Subcutaneous abdominal adipose tissue (tissue), 5 donors: ENCODE data around the gene PEX14.

Source experiments
- H3K27ac ChIP-seq: one replicate; pipeline ENCODE4 v1.7.0; 2013; ENCODE audit warnings: low read depth, mild to moderate bottlenecking, inconsistent platforms, low read length, moderate library complexity
- H3K27me3 ChIP-seq, 5 donors: one replicate each; pipeline ENCODE4 v1.7.0; 2013; ENCODE audit warnings: low read length in 5 of 5, inconsistent platforms in 1 of 5; ENCODE audit not compliant: control insufficient read depth in 5 of 5, insufficient read depth in 4 of 5
- H3K36me3 ChIP-seq, 5 donors: one replicate each; pipeline ENCODE4 v1.7.0; 2013; ENCODE audit warnings: low read length in 5 of 5; ENCODE audit not compliant: control insufficient read depth in 5 of 5, insufficient read depth in 5 of 5
- H3K4me1 ChIP-seq, 5 donors: one replicate each; pipeline ENCODE4 v1.7.0; 2013; ENCODE audit warnings: low read length in 5 of 5, mild to moderate bottlenecking in 3 of 5, moderate library complexity in 1 of 5; ENCODE audit not compliant: control insufficient read depth in 5 of 5, insufficient read depth in 5 of 5
- H3K4me3 ChIP-seq, 5 donors: one replicate each; pipeline ENCODE4 v1.7.0; 2013; ENCODE audit warnings: low read length in 5 of 5, low read depth in 1 of 5
- H3K9ac ChIP-seq, 5 donors: one replicate each; pipeline ENCODE4 v1.7.0; 2013; ENCODE audit warnings: low read length in 5 of 5, mild to moderate bottlenecking in 4 of 5, moderate library complexity in 3 of 5
- H3K9me3 ChIP-seq, 5 donors: one replicate each; pipeline ENCODE4 v1.7.0; 2013; ENCODE audit warnings: low read length in 5 of 5; ENCODE audit not compliant: control insufficient read depth in 5 of 5
- donor health status: healthy.
- donor health status: healthy.
- donor health status: healthy.
- donor health status: healthy.
- donor health status: healthy.

The PEX14 gene

DNA sequence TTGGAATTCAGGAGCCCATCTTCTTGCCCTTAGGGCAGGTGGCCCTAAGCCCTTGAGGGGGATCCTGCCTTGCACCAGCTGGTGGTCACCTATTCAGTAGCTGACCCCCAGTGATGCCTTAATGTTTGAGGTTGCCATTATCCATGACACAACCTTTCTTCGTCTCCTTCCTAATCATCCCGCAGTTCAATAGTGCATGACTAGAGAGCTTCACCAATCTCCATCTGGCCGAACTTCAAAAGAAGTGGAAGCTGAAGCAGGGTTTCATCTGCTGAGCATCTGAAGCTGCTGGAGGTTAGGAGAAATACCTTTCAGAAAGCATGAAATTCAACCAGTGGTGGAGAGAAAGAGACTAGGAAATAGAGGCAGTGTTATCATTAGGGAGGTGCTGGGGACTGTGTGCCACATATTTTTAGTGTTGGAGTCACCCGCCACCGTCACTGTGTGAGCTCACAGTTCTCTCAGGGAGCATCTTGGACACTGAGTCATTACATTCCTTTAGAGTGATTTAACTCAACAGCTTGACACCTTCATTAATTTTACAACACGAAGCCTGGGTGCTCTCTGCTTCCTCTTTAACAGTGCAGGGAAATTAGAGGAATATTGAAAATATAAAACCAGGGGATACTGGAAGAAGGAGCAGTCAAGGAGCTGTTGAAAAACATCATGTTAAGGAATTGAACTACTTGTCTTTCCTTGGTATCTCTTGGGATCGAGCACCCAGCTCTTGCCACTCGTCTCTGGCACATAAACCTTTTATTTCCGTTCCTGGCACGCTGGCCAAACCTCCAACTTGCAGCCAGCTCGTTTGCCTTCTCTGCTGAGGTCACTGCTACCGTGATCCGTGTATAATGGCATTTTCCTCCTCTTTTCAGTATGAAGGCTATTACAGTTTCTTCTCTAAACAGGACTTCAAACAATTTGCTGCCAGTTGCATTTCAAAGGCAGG is 53.6 kb downstream of the PEX14 start:
- Histone ChIP-seq H3K9me3 (no peaks in the 10 kb centered on the region), H3K4me1 (peaks cover 2 to 29% (median 22%) of the 10 kb centered on the region in 5 donors), H3K27ac (no peak overlapping the region), H3K9ac (peak overlapping the region in 1 of 5 donors; percentile 23), H3K36me3 (peaks cover 0 to 4% (median 0%) of the 10 kb centered on the region in 5 donors), H3K4me3 (no peak overlapping the region), H3K27me3 (no peaks in the 10 kb centered on the region)

DNA sequence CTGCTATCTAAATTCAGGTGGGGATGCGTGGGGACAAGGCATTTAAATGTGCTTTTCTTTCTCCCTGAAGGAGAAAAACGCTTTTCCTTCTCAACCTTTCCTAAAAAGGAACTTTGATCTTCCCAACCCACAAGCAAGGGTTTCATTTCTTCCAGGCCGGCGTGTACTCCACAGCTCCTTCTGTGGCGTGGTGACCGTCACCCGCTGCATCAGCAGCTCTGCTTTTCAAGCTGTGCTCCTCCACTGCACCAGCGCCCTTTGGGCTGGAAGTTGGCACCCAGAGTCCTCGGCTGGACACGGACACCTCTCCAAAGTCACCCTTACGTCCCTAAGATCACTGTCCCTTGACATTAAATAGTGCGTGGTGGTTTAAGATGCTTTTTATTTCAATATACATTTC is 54.3 kb downstream of the PEX14 start:
- Histone ChIP-seq H3K27ac (no peak overlapping the region), H3K36me3 (peaks cover 0 to 4% (median 0%) of the 10 kb centered on the region in 5 donors), H3K4me1 (peaks cover 2 to 29% (median 22%) of the 10 kb centered on the region in 5 donors), H3K9ac (no peak overlapping the region), H3K9me3 (no peaks in the 10 kb centered on the region), H3K27me3 (no peaks in the 10 kb centered on the region), H3K4me3 (no peak overlapping the region)

DNA sequence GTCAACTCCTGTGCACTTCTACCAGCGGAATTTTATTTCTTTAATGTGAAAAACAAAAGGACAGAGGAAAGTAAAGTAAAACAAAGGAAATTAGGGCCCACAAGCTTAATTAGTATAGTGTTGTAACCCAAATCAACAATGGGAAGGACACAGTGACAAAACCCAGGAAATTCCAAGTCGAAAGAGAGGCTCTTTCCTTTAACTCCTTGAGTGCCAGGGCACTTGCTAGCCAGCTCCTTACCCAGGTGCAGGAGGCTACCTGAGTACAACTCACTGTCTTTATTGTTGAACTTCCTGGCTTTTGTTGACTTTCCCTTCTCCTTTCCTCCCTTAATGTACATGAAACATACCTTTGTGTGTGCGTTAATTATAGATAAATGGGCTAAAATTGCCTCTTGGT is 55.0 kb downstream of the PEX14 start:
- Histone ChIP-seq H3K27me3 (no peaks in the 10 kb centered on the region), H3K4me3 (peak overlapping the region in 1 of 5 donors; percentile 18), H3K9me3 (no peaks in the 10 kb centered on the region), H3K27ac (no peak overlapping the region), H3K4me1 (peaks cover 2 to 29% (median 22%) of the 10 kb centered on the region in 5 donors), H3K9ac (no peak overlapping the region), H3K36me3 (no peaks in the 10 kb centered on the region)

- no peaks in the 10 kb centered on the region for H3K9me3 ChIP-seq
- no peaks in the 10 kb centered on the region for H3K27me3 ChIP-seq
- H3K4me1 ChIP-seq, result peaks cover 2 to 29% (median 22%) of the 10 kb centered on the region in 5 donors
- H3K4me3 ChIP-seq, result peak overlapping the region in 1 of 5 donors; percentile 18
- no peaks in the 10 kb centered on the region for H3K36me3 ChIP-seq
- H3K27ac ChIP-seq, result no peak overlapping the region
- no peak overlapping the region for H3K9ac ChIP-seq
These were observed 55.6 kb downstream of the PEX14 start for GRCh38 chr1:10530281-10530740.

- Histone ChIP-seq H3K27me3 (no peaks in the 10 kb centered on the region), H3K9ac (no peak overlapping the region), H3K9me3 (no peaks in the 10 kb centered on the region), H3K4me1 (peaks cover 2 to 29% (median 22%) of the 10 kb centered on the region in 5 donors), H3K36me3 (no peaks in the 10 kb centered on the region), H3K4me3 (no peak overlapping the region), H3K27ac (no peak overlapping the region)
These were observed 56.2 kb downstream of the PEX14 start for GRCh38 chr1:10530756-10531495.

- Histone ChIP-seq H3K27me3 (no peaks in the 10 kb centered on the region), H3K4me3 (no peak overlapping the region), H3K9ac (no peak overlapping the region), H3K27ac (no peak overlapping the region), H3K9me3 (no peaks in the 10 kb centered on the region), H3K36me3 (peaks cover 0 to 11% (median 5%) of the 10 kb centered on the region in 5 donors), H3K4me1 (peaks cover 2 to 29% (median 22%) of the 10 kb centered on the region in 5 donors)
These were observed 57.6 kb downstream of the PEX14 start for GRCh38 chr1:10532362-10532761.

DNA sequence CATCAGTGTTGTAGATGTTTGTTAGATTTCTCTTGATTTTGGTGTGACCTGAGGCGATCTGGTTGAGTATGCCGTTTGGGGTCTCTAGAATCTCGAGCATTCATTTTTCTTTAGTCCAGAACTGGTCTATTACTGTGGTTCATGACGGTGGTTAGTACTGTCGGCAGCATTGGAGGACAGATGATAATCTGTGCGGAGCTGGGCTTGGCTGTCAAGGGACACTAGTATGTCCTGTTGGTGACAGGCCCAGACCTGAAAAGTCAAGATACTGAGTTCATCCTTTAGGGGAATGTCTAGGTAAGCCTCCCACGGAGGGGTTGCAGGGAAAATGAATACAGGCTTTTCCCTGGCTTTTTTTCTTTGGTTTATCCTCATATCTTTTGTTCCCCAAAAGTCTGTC is 59.8 kb downstream of the PEX14 start:
- Histone ChIP-seq H3K27me3 (no peaks in the 10 kb centered on the region), H3K27ac (no peak overlapping the region), H3K9me3 (no peaks in the 10 kb centered on the region), H3K4me1 (peaks cover 6 to 28% (median 24%) of the 10 kb centered on the region in 5 donors), H3K9ac (no peak overlapping the region), H3K4me3 (no peak overlapping the region), H3K36me3 (peaks cover 0 to 11% (median 5%) of the 10 kb centered on the region in 5 donors)

GRCh38 chr1:10536133-10536770 is 61.5 kb downstream of the PEX14 start:
- Histone ChIP-seq H3K27ac (no peak overlapping the region), H3K36me3 (peaks cover 0 to 13% (median 7%) of the 10 kb centered on the region in 5 donors), H3K9me3 (no peaks in the 10 kb centered on the region), H3K4me3 (no peak overlapping the region), H3K4me1 (peaks cover 6 to 24% (median 19%) of the 10 kb centered on the region in 5 donors), H3K9ac (no peak overlapping the region), H3K27me3 (no peaks in the 10 kb centered on the region)

- peaks cover 4 to 19% (median 13%) of the 10 kb centered on the region in 5 donors for H3K36me3 ChIP-seq
- H3K27ac ChIP-seq, result no peak overlapping the region
- H3K27me3 ChIP-seq, result no peaks in the 10 kb centered on the region
- no peak overlapping the region for H3K9ac ChIP-seq
- H3K4me1 ChIP-seq, result peaks cover 6 to 26% (median 19%) of the 10 kb centered on the region in 5 donors
- no peaks in the 10 kb centered on the region for H3K9me3 ChIP-seq
- no peak overlapping the region for H3K4me3 ChIP-seq
These were observed 62.5 kb downstream of the PEX14 start for GRCh38 chr1:10537082-10537766.
